Stimulated activated naive CD8-positive, alpha-beta T cell treated with anti-CD3 and anti-CD28 coated beads, Interleukin-15, amount 100 ng/mL, for 72 hours (primary cell): Measurements from ENCODE around the gene TBX18.

ENCODE experiments used
- ATAC-seq: fragments of 150-1000 bp; cut with Tn5 transposase; 2 replicates; pipeline ENCODE4 v1.10.0; 2021; ENCODE audit warnings: mild to moderate bottlenecking, moderate library complexity
- DNase-seq, 2 donors: peaks; one replicate each; pipeline ENCODE4 v3.0.0; 2021 to 2022
- H3K27ac Mint-ChIP-seq, 2 donors: one replicate each; pipeline ENCODE4 v1.8.0; 2022; ENCODE audit warnings: mild to moderate bottlenecking in 2 of 2, mixed read lengths in 2 of 2, moderate library complexity in 2 of 2
- H3K27me3 Mint-ChIP-seq: one replicate; pipeline ENCODE4 v1.8.0; 2022; ENCODE audit warnings: mixed read lengths
- H3K4me1 Mint-ChIP-seq: one replicate; pipeline ENCODE4 v1.8.0; 2022; ENCODE audit warnings: mild to moderate bottlenecking, mixed read lengths
- H3K4me3 Mint-ChIP-seq, 2 donors: one replicate each; pipeline ENCODE4 v1.8.0; 2022; ENCODE audit warnings: mild to moderate bottlenecking in 2 of 2, mixed read lengths in 2 of 2, moderate library complexity in 1 of 2
- H3K9me3 Mint-ChIP-seq, 2 donors: one replicate each; pipeline ENCODE4 v1.8.0; 2022; ENCODE audit warnings: mixed read lengths in 2 of 2

TBX18 gene

DNA sequence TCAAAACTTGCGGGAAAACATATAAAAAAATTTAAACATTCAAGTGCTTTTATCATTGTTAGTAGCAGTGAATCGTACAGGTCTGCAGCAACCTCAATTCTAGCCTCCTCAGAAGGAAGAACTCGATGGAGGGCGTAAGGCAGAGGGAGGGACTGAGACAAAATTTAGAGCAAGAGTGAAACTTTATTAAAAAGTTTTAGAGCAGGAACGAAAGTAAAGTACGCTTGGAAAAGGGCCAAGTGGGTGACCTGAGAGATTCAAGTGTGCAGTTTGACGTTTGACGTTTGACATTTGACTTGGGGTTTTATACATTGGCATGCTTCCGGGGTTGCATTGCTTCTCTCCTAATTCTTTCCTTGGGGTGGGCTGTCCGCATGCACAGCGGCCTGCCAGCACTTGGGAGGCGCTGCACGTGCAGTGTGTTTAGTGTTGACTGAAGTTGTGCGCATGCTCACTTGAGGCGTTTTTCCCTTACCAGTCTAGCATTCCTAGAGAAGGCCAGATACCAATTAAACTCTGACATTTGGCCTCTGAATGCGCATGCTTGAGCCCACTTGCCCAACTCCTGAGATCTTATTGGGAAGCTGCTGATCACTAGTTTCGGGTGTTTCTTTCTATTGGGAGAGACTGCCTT is 82.6 kb downstream of the TBX18 start:
- H3K27me3 Mint-ChIP-seq, result no peaks in the 10 kb centered on the region
- ATAC-seq, result no peak
- peaks cover 0 to 4% of the 10 kb centered on the region in 2 donors for H3K9me3 Mint-ChIP-seq
- H3K4me1 Mint-ChIP-seq, result no peaks in the 10 kb centered on the region
- DNase-seq, result no peak
- no peak overlapping the region for H3K27ac Mint-ChIP-seq
- no peak overlapping the region for H3K4me3 Mint-ChIP-seq

DNA sequence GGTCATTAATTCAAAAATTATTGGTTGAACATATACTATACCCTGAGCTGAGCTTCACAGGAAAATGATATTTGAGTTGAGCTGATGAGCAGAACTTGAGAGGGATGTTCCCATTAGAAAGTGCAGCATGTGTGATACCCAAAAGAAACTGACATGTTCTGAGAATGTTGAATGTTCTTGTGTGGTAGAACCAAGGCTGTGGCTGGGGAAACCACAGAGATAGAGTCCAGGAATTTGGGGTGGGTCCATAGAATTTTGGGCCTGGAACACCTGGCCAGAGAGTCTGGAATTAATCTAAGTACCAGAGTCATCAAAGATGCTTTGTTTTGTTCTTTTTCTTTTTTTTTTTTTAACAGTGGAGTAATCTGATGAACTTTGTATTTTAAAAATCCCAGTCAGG is 88.7 kb downstream of the TBX18 start:
- H3K27ac Mint-ChIP-seq, result no peak overlapping the region
- no peak overlapping the region for H3K4me3 Mint-ChIP-seq
- ATAC-seq, result no peak

GRCh38 chr6:84674395-84674794 is 90.0 kb downstream of the TBX18 start:
- Mint-ChIP-seq H3K4me3 (no peak overlapping the region), H3K27ac (no peak overlapping the region), H3K9me3 (peaks cover 9 to 12% of the 10 kb centered on the region in 2 donors), H3K4me1 (no peaks in the 10 kb centered on the region), H3K27me3 (no peaks in the 10 kb centered on the region)
- ATAC-seq (no peak), DNase-seq (no peak)

More for the DNA sequence above, 88.7 kb downstream of the TBX18 start:
- no peaks in the 10 kb centered on the region for H3K27me3 Mint-ChIP-seq
- H3K9me3 Mint-ChIP-seq, result peaks cover 9 to 12% of the 10 kb centered on the region in 2 donors
- H3K4me1 Mint-ChIP-seq, result no peaks in the 10 kb centered on the region
- DNase-seq, result no peak

DNA sequence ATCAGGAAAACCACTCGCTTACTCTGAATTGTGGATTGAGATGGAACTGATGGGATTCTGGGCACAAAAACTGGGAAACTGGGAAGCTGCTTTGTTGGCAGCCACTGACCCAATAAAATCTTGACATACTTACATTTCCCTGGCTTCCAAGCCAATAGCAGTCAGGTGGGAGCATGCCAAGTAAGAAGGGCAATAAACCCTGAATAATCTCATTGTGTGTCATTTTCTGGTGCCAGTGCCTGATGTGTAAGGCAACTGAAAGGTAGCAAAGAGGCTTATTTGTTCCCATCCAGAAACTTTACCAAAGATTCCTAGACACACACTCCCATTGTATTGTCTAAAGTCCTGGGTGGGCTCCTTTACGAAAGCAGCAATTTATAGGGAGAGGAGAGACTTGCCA is 93.2 kb downstream of the TBX18 start:
- Mint-ChIP-seq H3K27ac (no peak overlapping the region), H3K4me3 (no peak overlapping the region), H3K27me3 (no peaks in the 10 kb centered on the region), H3K4me1 (no peaks in the 10 kb centered on the region), H3K9me3 (peaks cover 2 to 9% of the 10 kb centered on the region in 2 donors)
- DNase-seq (no peak), ATAC-seq (no peak)

DNA sequence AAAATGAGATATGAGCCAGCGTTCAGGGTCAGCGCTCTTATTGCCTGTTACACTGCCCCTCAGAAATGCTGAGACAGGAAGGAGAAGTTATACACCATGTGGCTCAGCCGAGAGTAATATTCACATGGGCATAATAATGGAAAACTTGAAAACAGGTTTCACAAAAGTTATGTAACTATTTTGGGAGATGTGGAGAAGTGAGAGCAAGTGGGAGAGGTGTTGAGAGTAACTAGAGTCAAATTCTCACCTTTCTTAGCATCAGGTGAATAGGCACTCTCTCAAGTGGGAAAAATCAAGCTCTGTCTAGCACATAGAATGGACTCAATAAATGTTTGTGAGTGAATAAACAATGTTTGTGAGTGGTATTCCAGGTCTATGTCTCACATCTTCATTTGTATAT is 94.5 kb downstream of the TBX18 start:
- ATAC-seq, result no peak
- DNase-seq, result no peak
- no peak overlapping the region for H3K4me3 Mint-ChIP-seq
- no peaks in the 10 kb centered on the region for H3K4me1 Mint-ChIP-seq
- H3K27me3 Mint-ChIP-seq, result no peaks in the 10 kb centered on the region
- no peak overlapping the region for H3K27ac Mint-ChIP-seq
- H3K9me3 Mint-ChIP-seq, result peaks cover 0 to 4% of the 10 kb centered on the region in 2 donors

GRCh38 chr6:84667252-84668213 is 96.9 kb downstream of the TBX18 start:
- Mint-ChIP-seq H3K4me1 (no peaks in the 10 kb centered on the region), H3K27ac (peak overlapping the region in 1 of 2 donors; percentile 80)
- no peak for DNase-seq

DNA sequence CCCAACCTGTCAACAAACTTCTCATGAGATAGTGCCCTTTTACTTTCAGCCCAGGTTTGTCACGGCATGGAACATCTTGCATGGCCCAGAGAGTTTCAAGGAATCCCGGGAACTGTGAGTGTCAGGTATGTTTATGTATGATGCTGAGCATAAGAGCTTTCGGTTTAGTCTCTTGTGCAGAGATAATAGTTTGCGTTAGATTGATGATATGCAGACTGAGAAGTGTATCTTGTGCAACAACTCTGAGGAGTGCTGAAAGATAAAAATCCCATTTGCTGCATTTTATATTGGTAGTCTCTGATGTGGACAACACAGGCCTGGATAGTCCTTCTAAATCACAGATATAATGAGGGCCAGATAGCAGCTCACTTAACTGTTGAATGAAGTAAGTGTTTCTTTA is 99.0 kb downstream of the TBX18 start:
- no peaks in the 10 kb centered on the region for H3K4me1 Mint-ChIP-seq
- H3K9me3 Mint-ChIP-seq, result peaks cover 0 to 4% of the 10 kb centered on the region in 2 donors
- H3K27me3 Mint-ChIP-seq, result no peaks in the 10 kb centered on the region
- H3K4me3 Mint-ChIP-seq, result no peak overlapping the region
- ATAC-seq (no peak), DNase-seq (no peak)
- no peak overlapping the region for H3K27ac Mint-ChIP-seq

More at GRCh38 chr6:84667252-84668213, 96.9 kb downstream of the TBX18 start:
- Mint-ChIP-seq H3K9me3 (peaks cover 0 to 4% of the 10 kb centered on the region in 2 donors), H3K27me3 (no peaks in the 10 kb centered on the region), H3K4me3 (no peak overlapping the region)
- ATAC-seq, result no peak

DNA sequence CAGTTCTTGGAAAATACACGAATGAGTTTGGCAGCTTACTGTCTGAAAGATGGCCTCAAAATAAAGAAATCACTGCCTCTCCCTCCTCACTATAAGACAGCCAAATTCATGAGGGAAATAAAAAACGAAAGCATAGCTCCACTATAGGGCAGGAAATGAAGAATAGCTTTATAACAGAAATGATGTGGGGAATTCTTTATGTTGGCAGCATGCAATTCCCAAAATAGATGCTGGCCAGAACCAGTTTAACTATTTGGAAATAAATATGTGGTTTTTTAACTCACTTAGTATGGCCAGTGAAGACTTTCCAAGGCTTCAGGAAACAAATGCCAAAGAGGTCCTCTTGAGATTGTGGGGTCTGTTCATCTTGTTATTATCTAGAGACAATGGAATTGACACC is 100.5 kb downstream of the TBX18 start:
- H3K4me3 Mint-ChIP-seq, result no peak overlapping the region
- no peaks in the 10 kb centered on the region for H3K27me3 Mint-ChIP-seq
- no peak for ATAC-seq
- H3K27ac Mint-ChIP-seq, result no peak overlapping the region
- no peaks in the 10 kb centered on the region for H3K4me1 Mint-ChIP-seq
- peaks cover 0 to 4% of the 10 kb centered on the region in 2 donors for H3K9me3 Mint-ChIP-seq
- no peak for DNase-seq

GRCh38 chr6:84657486-84657885 is 106.9 kb downstream of the TBX18 start:
- H3K4me3 Mint-ChIP-seq, result no peak overlapping the region
- H3K27ac Mint-ChIP-seq, result peak overlapping the region in 1 of 2 donors; percentile 15
- no peaks in the 10 kb centered on the region for H3K9me3 Mint-ChIP-seq
- no peaks in the 10 kb centered on the region for H3K27me3 Mint-ChIP-seq
- DNase-seq (no peak), ATAC-seq (no peak)
- H3K4me1 Mint-ChIP-seq, result no peaks in the 10 kb centered on the region

- ATAC-seq (no peak), DNase-seq (no peak)
- H3K9me3 Mint-ChIP-seq, result no peaks in the 10 kb centered on the region
- peak overlapping the region in 1 of 2 donors; percentile 15 for H3K27ac Mint-ChIP-seq
- no peaks in the 10 kb centered on the region for H3K4me1 Mint-ChIP-seq
- H3K4me3 Mint-ChIP-seq, result no peak overlapping the region
- H3K27me3 Mint-ChIP-seq, result no peaks in the 10 kb centered on the region
Measured at GRCh38 chr6:84657025-84657424, 107.4 kb downstream of the TBX18 start.

DNA sequence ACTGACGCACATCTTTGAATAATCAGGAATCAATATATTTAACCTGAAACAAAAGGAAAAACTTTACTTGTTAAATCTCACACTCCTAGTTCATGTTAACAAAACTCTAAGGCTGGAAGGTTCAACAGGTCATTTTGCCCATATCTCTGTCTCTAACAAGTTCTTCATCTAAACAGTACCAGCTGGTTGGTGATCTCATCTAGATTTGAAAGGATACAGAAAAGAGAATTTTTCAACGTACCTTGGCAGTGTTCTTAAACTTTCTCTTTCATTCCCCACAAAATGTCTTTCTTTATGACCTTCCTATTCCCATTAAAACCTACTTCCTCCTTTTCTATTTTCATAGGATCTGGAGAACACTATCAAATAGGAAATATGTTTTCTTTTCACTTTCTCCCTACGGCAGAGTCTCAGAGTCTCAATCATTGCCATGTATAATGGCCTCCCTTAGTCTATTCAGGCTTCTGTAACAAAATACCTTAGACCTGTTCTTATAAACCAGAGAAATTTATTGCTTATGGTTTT is 111.3 kb downstream of the TBX18 start:
- Mint-ChIP-seq H3K4me1 (no peaks in the 10 kb centered on the region), H3K4me3 (no peak overlapping the region), H3K27ac (no peak overlapping the region), H3K27me3 (no peaks in the 10 kb centered on the region), H3K9me3 (no peaks in the 10 kb centered on the region)
- DNase-seq, result no peak
- no peak for ATAC-seq

DNA sequence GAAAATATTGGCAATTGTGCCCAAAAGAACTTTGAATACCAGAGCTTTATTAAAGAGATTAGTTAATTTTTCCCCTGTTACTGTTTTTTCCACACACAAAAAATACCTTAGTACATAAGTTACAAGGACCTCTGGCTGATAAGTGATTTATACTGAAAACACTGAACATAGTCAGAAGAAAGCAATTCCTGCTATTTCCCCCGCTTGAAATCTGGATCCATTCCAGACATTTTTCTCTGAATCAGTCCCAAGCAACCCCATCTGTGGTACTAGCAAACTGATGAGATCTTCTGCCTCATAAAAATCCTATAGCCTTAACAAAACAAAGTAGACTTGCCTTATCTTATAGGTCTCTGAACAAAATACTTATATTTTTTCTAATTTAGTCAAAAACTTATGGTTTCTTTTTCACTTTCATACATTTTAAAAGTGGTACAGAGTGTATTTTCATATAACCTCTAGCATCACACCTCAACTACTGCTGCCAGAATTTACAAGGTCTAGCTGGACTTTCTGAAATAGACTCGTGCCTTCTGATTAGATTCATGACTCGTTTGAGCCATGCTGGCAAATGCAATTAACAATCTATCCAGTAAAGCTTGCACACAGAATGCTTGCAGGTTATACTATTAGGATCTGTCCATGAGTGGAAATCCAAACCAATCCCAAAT is 111.9 kb downstream of the TBX18 start:
- Mint-ChIP-seq H3K4me1 (no peaks in the 10 kb centered on the region), H3K27ac (no peak overlapping the region), H3K4me3 (no peak overlapping the region), H3K27me3 (no peaks in the 10 kb centered on the region), H3K9me3 (peaks cover 0 to 2% of the 10 kb centered on the region in 2 donors)
- ATAC-seq (no peak), DNase-seq (no peak)

GRCh38 chr6:84651583-84651982 is 112.8 kb downstream of the TBX18 start:
- no peak for ATAC-seq
- peaks cover 0 to 5% of the 10 kb centered on the region in 2 donors for H3K9me3 Mint-ChIP-seq
- DNase-seq, result no peak
- no peaks in the 10 kb centered on the region for H3K4me1 Mint-ChIP-seq
- no peak overlapping the region for H3K4me3 Mint-ChIP-seq
- H3K27me3 Mint-ChIP-seq, result no peaks in the 10 kb centered on the region
- H3K27ac Mint-ChIP-seq, result no peak overlapping the region

DNA sequence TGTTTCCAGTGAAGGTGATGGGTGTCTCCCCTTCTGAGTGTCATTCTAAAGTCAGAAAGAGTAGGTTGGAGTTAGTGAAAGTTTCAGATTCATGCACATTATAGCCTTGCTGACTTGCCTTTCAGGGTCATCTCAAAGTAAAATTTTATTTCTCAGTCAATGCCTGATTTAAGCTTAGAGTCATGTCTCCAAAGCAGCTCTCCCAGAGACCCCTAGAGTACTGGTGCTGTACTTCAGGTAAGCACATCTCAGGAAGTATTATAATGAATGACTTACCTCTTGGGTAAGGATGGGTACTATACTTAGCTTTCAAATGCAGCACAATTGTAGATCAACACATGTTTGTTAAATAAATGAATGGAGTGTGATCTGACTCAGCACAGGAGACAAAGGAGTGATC is 116.0 kb downstream of the TBX18 start:
- H3K4me1 Mint-ChIP-seq, result no peaks in the 10 kb centered on the region
- H3K27ac Mint-ChIP-seq, result no peak overlapping the region
- no peak for ATAC-seq

GRCh38 chr6:84645563-84646266 is 118.7 kb downstream of the TBX18 start:
- Mint-ChIP-seq H3K27me3 (no peaks in the 10 kb centered on the region), H3K27ac (no peak overlapping the region), H3K9me3 (peaks cover 0 to 7% of the 10 kb centered on the region in 2 donors), H3K4me1 (no peaks in the 10 kb centered on the region), H3K4me3 (no peak overlapping the region)
- DNase-seq (no peak), ATAC-seq (no peak)

More for the DNA sequence above, 116.0 kb downstream of the TBX18 start:
- H3K4me3 Mint-ChIP-seq, result no peak overlapping the region
- no peak for DNase-seq
- H3K27me3 Mint-ChIP-seq, result no peaks in the 10 kb centered on the region
- peaks cover 0 to 5% of the 10 kb centered on the region in 2 donors for H3K9me3 Mint-ChIP-seq
